ENCODE measurements around the gene TTF1.
A peak's percentile ranks its signal among the peaks of the same experiment; 100 is the strongest.

The TTF1 gene

GRCh38 chr9:132406554-132407122 lies at the start of gene TTF1:
TSS of gene TTF1 (minus strand) at chr9:132406840. CDS start at chr9:132402821, 4,019 bp downstream.
- DNase-seq, result peak; percentile 89

- DNase-seq, result no peak
Observed at GRCh38 chr9:132456241-132456640, 49.6 kb upstream of the TTF1 start.

GRCh38 chr9:132451276-132451675 lies 44.6 kb upstream of the TTF1 start:
- no peak for DNase-seq

- DNase-seq, result no peak
Observed at GRCh38 chr9:132447902-132448301, 41.3 kb upstream of the TTF1 start.

- DNase-seq, result no peak
Observed at GRCh38 chr9:132447346-132447745, 40.7 kb upstream of the TTF1 start.

- DNase-seq, result no peak
Observed at GRCh38 chr9:132446887-132447286, 40.2 kb upstream of the TTF1 start.

GRCh38 chr9:132443951-132444607 lies 37.4 kb upstream of the TTF1 start:
- DNase-seq, result no peak

GRCh38 chr9:132441404-132441803 lies 34.8 kb upstream of the TTF1 start:
- DNase-seq, result no peak

- no peak for DNase-seq
Observed at GRCh38 chr9:132440735-132441134, 34.1 kb upstream of the TTF1 start.

- no peak for DNase-seq
Observed at GRCh38 chr9:132439153-132439552, 32.5 kb upstream of the TTF1 start.

- DNase-seq, result no peak
Observed at GRCh38 chr9:132434881-132435280, 28.2 kb upstream of the TTF1 start.

GRCh38 chr9:132430998-132431397 lies 24.4 kb upstream of the TTF1 start:
- DNase-seq, result no peak

- no peak for DNase-seq
Observed at GRCh38 chr9:132426639-132427414, 20.2 kb upstream of the TTF1 start.

GRCh38 chr9:132425675-132426062 lies 19.0 kb upstream of the TTF1 start:
- DNase-seq, result no peak

GRCh38 chr9:132424857-132425674 lies 18.4 kb upstream of the TTF1 start:
- DNase-seq, result no peak

- DNase-seq, result no peak
Observed at GRCh38 chr9:132423503-132423902, 16.9 kb upstream of the TTF1 start.

- DNase-seq, result no peak
Observed at GRCh38 chr9:132422574-132422973, 15.9 kb upstream of the TTF1 start.

GRCh38 chr9:132418726-132419363 lies 12.2 kb upstream of the TTF1 start:
- no peak for DNase-seq

GRCh38 chr9:132415181-132415580 lies 8.5 kb upstream of the TTF1 start:
- no peak for DNase-seq

- no peak for DNase-seq
Observed at GRCh38 chr9:132414731-132415130, 8.1 kb upstream of the TTF1 start.

- no peak for DNase-seq
Observed at GRCh38 chr9:132413926-132414325, 7.3 kb upstream of the TTF1 start.

GRCh38 chr9:132412089-132412488 lies 5.4 kb upstream of the TTF1 start:
- DNase-seq, result peak; percentile 14

- peak; percentile 26 for DNase-seq
Observed at GRCh38 chr9:132411091-132411508, 4.5 kb upstream of the TTF1 start.
